Measurements from ENCODE around the gene RIN3.
A peak's percentile ranks its signal among the peaks of the same experiment; 100 is the strongest.

- TF ChIP-seq, protein P1, sequence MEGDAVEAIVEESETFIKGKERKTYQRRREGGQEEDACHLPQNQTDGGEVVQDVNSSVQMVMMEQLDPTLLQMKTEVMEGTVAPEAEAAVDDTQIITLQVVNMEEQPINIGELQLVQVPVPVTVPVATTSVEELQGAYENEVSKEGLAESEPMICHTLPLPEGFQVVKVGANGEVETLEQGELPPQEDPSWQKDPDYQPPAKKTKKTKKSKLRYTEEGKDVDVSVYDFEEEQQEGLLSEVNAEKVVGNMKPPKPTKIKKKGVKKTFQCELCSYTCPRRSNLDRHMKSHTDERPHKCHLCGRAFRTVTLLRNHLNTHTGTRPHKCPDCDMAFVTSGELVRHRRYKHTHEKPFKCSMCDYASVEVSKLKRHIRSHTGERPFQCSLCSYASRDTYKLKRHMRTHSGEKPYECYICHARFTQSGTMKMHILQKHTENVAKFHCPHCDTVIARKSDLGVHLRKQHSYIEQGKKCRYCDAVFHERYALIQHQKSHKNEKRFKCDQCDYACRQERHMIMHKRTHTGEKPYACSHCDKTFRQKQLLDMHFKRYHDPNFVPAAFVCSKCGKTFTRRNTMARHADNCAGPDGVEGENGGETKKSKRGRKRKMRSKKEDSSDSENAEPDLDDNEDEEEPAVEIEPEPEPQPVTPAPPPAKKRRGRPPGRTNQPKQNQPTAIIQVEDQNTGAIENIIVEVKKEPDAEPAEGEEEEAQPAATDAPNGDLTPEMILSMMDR (IDR thresholded peaks at IDR 0.05; ENCODE audit: low read depth, low read length), result no peak
- TF ChIP-seq POLR2A (IDR thresholded peaks at IDR 0.05; ENCODE audit: extremely low read depth, insufficient read length), result no peak
- peak; percentile 93 for TF ChIP-seq MYC (IDR thresholded peaks at IDR 0.05; ENCODE audit: low read depth, low read length)
- TF ChIP-seq, protein P2, sequence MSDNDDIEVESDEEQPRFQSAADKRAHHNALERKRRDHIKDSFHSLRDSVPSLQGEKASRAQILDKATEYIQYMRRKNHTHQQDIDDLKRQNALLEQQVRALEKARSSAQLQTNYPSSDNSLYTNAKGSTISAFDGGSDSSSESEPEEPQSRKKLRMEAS (IDR thresholded peaks at IDR 0.05; ENCODE audit: low read depth, low read length), result peak; percentile 97
Measured at GRCh38 chr14:92475451-92476187, 38.0 kb upstream of the RIN3 start.

Data from NB4 (cell line).